ENCODE data around the gene GOLGA8S.
"Not testable (repeated sequence)": the region's sequence is repeated elsewhere in the genome, so short reads cannot be mapped to it uniquely, and the experiment has no call there.

Gene GOLGA8S

DNA sequence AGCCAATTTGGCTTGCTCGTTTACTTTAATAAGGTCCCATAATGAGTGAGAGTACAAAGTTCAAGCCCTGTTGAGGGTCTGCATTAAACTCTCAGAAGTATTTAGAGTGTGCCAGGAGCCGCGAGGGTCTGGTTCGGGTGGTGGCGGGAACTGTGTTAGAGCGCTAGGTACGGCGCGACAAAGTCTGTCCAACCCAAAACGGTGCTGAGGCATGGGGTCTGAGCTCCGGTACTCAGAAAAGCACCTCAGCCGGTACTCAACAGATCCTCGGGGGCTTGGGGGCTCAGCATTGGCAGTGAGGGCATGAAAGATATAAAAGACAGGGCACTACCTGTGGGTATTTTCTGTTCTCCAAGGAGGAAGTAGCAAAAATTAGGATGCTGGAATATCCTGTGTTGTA, 24.4 kb downstream of the GOLGA8S start:
- not testable (repeated sequence) for H3K9me3 ChIP-seq (ENCODE audit: insufficient read depth, low read length, severe bottlenecking); H2AFZ ChIP-seq (ENCODE audit: low read depth, low read length); H4K20me1 ChIP-seq (ENCODE audit: insufficient read depth, low read length); H3K9ac ChIP-seq (ENCODE audit: low read depth, low read length); H3K36me3 ChIP-seq (ENCODE audit: insufficient read depth, low read length); H3K4me1 ChIP-seq (ENCODE audit: insufficient read depth, low read length); H3K27me3 ChIP-seq (ENCODE audit: insufficient read depth, low read length, poor library complexity); H3K4me2 ChIP-seq (ENCODE audit: insufficient read depth, low read length); H3K27ac ChIP-seq (ENCODE audit: low read length); ATAC-seq (ENCODE audit: insufficient read depth, low read depth); H3K4me3 ChIP-seq (ENCODE audit: low read depth in 1 of 2, low read length in 2 of 2); H3K79me2 ChIP-seq (ENCODE audit: insufficient read depth, low read length); DNase-seq

DNA sequence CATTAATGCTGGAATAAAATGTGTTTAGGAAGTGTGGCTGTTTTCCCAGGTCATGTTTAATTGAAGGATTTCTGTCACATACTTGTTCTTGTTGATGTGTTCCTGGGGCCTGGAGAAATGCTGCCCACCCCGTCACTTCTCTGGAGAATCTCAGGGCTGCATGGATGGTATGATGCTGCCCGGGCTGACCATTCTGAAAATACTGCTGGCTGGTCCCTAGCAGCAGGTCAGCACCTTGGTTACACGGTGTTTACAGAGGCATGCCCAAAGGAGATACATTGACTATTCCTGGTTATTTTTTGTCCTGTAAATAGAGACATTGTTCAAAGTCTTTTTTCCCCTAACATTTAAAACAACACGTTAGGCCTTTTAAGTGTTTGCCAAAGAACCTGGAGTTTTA, 26.2 kb downstream of the GOLGA8S start:
- not testable (repeated sequence) for H4K20me1 ChIP-seq (ENCODE audit: insufficient read depth, low read length); H3K4me3 ChIP-seq (ENCODE audit: low read depth in 1 of 2, low read length in 2 of 2); H3K9me3 ChIP-seq (ENCODE audit: insufficient read depth, low read length, severe bottlenecking); H3K9ac ChIP-seq (ENCODE audit: low read depth, low read length); H3K36me3 ChIP-seq (ENCODE audit: insufficient read depth, low read length); H3K79me2 ChIP-seq (ENCODE audit: insufficient read depth, low read length); H2AFZ ChIP-seq (ENCODE audit: low read depth, low read length); ATAC-seq (ENCODE audit: insufficient read depth, low read depth); H3K27me3 ChIP-seq (ENCODE audit: insufficient read depth, low read length, poor library complexity); H3K4me2 ChIP-seq (ENCODE audit: insufficient read depth, low read length); H3K27ac ChIP-seq (ENCODE audit: low read length); DNase-seq
- peaks cover 24% of the 10 kb centered on the region for H3K4me1 ChIP-seq (ENCODE audit: insufficient read depth, low read length)

DNA sequence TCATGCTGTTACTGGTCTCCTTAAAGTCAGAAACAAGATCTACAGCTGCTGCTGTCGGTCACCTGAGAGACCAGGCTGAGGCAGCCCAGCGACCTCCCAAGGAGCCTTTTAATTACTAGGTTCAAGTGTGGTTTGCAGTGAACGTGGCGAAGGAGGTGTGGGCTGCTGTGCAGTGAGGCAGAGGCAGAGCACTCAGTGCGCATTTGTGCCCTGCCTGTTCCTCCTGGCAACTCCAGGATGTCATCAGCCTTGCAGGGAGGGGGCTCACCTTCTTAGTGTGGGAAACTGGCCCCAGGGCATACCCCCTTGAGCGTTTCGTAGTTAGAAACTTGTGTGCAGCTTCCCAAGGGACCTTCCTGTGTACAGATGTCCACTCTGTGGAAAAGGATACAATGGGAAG, 26.6 kb downstream of the GOLGA8S start:
- ATAC-seq (ENCODE audit: insufficient read depth, low read depth); H3K9ac ChIP-seq (ENCODE audit: low read depth, low read length); H3K27ac ChIP-seq (ENCODE audit: low read length); H3K4me2 ChIP-seq (ENCODE audit: insufficient read depth, low read length); DNase-seq; H3K9me3 ChIP-seq (ENCODE audit: insufficient read depth, low read length, severe bottlenecking); H3K27me3 ChIP-seq (ENCODE audit: insufficient read depth, low read length, poor library complexity); H3K4me3 ChIP-seq (ENCODE audit: low read depth in 1 of 2, low read length in 2 of 2); H2AFZ ChIP-seq (ENCODE audit: low read depth, low read length); H3K79me2 ChIP-seq (ENCODE audit: insufficient read depth, low read length); H4K20me1 ChIP-seq (ENCODE audit: insufficient read depth, low read length); H3K36me3 ChIP-seq (ENCODE audit: insufficient read depth, low read length): not testable (repeated sequence)
- H3K4me1 ChIP-seq (ENCODE audit: insufficient read depth, low read length): peaks cover 29% of the 10 kb centered on the region

DNA sequence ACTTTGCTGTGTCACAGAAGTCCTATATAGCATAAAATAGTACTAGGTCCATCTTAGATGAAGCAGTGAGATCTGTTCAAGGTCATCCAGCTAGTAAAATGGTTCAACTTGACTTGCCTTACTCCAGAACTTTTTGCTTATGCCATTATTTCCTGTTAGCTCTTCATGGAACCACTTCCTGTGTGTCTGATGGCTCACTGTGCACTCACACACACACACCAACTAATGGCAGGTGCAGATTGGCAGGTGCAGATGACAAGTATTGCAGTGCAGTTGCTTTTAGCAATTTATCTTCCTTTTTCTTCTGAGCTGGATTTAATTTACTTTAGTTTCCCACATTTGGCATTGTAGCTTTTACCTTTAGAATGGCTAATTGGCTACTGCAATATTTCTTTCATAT, 29.8 kb downstream of the GOLGA8S start:
- no peak for TF ChIP-seq CTCF (IDR thresholded peaks at IDR 0.05; ENCODE audit: borderline replicate concordance, extremely low read depth, low read length, poor library complexity, severe bottlenecking)
- TF ChIP-seq EZH2 (IDR thresholded peaks at IDR 0.05; ENCODE audit: borderline replicate concordance, low read depth, low read length, severe bottlenecking): no peak
- H2AFZ ChIP-seq (ENCODE audit: low read depth, low read length): peak overlapping the region; percentile 49
- H3K79me2 ChIP-seq (ENCODE audit: insufficient read depth, low read length): no peaks in the 10 kb centered on the region
- ATAC-seq (ENCODE audit: insufficient read depth, low read depth): peak; percentile 82
- no peaks in the 10 kb centered on the region for H4K20me1 ChIP-seq (ENCODE audit: insufficient read depth, low read length)
- H3K36me3 ChIP-seq (ENCODE audit: insufficient read depth, low read length): no peaks in the 10 kb centered on the region
- H3K9ac ChIP-seq (ENCODE audit: low read depth, low read length): no peak overlapping the region; the same call in 1 of the 2 replicates
- DNase-seq: peak; percentile 39
- no peak overlapping the region for H3K4me3 ChIP-seq (ENCODE audit: low read depth in 1 of 2, low read length in 2 of 2)
- peaks cover 31% of the 10 kb centered on the region for H3K4me1 ChIP-seq (ENCODE audit: insufficient read depth, low read length)
- no peaks in the 10 kb centered on the region for H3K9me3 ChIP-seq (ENCODE audit: insufficient read depth, low read length, severe bottlenecking)
- H3K27me3 ChIP-seq (ENCODE audit: insufficient read depth, low read length, poor library complexity): no peaks in the 10 kb centered on the region
- H3K4me2 ChIP-seq (ENCODE audit: insufficient read depth, low read length): no peak overlapping the region; the same call in 1 of the 2 replicates
- peak overlapping the region; percentile 76 for H3K27ac ChIP-seq (ENCODE audit: low read length)

GRCh38 chr15:23385886-23386430, 31.4 kb downstream of the GOLGA8S start:
- no peak overlapping the region; the same call in 1 of the 2 replicates for H3K27ac ChIP-seq (ENCODE audit: low read length)
- no peak overlapping the region for H2AFZ ChIP-seq (ENCODE audit: low read depth, low read length)
- H3K36me3 ChIP-seq (ENCODE audit: insufficient read depth, low read length): no peaks in the 10 kb centered on the region
- ATAC-seq (ENCODE audit: insufficient read depth, low read depth) (no peak), DNase-seq (no peak)
- H3K27me3 ChIP-seq (ENCODE audit: insufficient read depth, low read length, poor library complexity): no peaks in the 10 kb centered on the region
- no peaks in the 10 kb centered on the region for H3K9me3 ChIP-seq (ENCODE audit: insufficient read depth, low read length, severe bottlenecking)
- TF ChIP-seq CTCF (IDR thresholded peaks at IDR 0.05; ENCODE audit: borderline replicate concordance, extremely low read depth, low read length, poor library complexity, severe bottlenecking) (no peak), EZH2 (IDR thresholded peaks at IDR 0.05; ENCODE audit: borderline replicate concordance, low read depth, low read length, severe bottlenecking) (no peak)
- no peak overlapping the region for H3K4me2 ChIP-seq (ENCODE audit: insufficient read depth, low read length)
- H3K4me1 ChIP-seq (ENCODE audit: insufficient read depth, low read length): peaks cover 31% of the 10 kb centered on the region
- no peaks in the 10 kb centered on the region for H3K79me2 ChIP-seq (ENCODE audit: insufficient read depth, low read length)
- H3K9ac ChIP-seq (ENCODE audit: low read depth, low read length): no peak overlapping the region
- no peaks in the 10 kb centered on the region for H4K20me1 ChIP-seq (ENCODE audit: insufficient read depth, low read length)
- no peak overlapping the region for H3K4me3 ChIP-seq (ENCODE audit: low read depth in 1 of 2, low read length in 2 of 2)

All from DND-41 (cell line).